CD4-positive, alpha-beta T cell treated with Interleukin-4 for 4 hours (primary cell): ENCODE data around the gene SLC6A12.
"Not testable (repeated sequence)": the region's sequence is repeated elsewhere in the genome, so short reads cannot be mapped to it uniquely, and the experiment has no call there.

Experiments used
- DNase-seq: peaks from one replicate; pipeline ENCODE4 v3.0.0-alpha.2; 2020

The SLC6A12 gene

DNA sequence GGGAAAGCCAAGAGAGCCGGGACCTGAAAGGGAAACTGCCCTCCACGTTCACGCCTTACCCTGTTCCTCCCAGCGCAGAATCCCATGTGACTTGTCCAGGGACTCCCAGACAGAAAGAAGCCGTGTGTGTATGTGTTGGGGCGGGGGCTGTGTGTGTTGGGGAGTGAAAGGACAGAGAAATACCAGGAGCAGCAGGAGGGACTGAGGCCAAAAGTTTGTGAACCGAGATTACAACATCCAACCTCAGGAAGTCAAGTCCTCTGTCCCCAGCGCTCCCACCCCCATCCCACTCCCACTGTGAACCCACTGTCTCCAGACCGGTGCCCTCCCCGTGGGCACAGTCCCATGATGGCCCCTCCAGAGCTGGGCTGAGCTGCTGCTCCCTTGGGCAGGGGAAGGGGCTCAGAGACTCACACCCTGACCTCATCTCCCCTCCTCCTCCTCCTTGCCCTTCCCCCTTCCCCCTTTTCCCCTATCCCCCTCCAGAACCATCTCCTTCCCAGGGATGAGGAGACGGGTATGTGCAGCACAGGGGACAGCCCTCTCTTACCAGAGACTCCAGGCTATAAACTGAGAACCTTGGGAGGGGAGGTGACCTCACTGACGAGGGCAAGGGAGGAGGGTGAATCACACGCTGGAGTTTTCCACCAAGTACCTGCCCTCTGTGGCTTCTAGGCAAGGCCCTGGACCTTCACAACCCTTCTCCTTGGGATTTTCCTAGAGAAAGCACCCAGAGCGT lies at the start of gene SLC6A12:
SLC6A12 (minus strand) TSS at position 155 of the 739 bp plus-strand sequence. CDS start 4,171 bp downstream, outside the sequence.
- no peak for DNase-seq

DNA sequence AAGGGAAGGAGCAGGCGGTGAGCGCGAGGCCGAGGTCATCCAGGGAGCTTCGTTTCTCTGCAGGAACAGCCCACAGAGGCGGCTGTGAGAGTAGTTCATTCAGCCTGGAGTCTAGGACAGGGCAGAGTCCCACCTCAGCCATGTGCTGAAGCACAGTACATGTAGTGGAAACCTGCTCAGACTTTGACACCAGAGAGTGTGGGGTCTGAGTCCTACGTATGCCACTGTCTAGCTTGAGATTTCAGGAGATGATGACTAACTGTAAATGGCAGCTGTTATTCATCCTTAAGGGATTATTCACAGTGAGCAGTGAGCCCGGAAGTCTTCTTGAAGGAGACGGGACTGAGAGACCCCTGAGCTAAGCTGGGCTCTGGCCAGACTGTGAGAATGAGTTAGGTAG lies 49.6 kb upstream of the SLC6A12 start:
- DNase-seq = no peak

- DNase-seq = no peak
These were observed 48.9 kb upstream of the SLC6A12 start, which contains the start of gene SLC6A13 for GRCh38 chr12:262817-263216. SLC6A13 (minus strand) TSS chr12:262836; CDS start chr12:260052, 2,784 bp downstream.

GRCh38 chr12:262113-262512 lies 48.2 kb upstream of the SLC6A12 start:
- DNase-seq = no peak

GRCh38 chr12:257521-258321 lies 43.8 kb upstream of the SLC6A12 start:
- DNase-seq = no peak

- DNase-seq = no peak
These were observed 43.0 kb upstream of the SLC6A12 start for GRCh38 chr12:256958-257357.

GRCh38 chr12:256225-256624 lies 42.3 kb upstream of the SLC6A12 start:
- DNase-seq = no peak

DNA sequence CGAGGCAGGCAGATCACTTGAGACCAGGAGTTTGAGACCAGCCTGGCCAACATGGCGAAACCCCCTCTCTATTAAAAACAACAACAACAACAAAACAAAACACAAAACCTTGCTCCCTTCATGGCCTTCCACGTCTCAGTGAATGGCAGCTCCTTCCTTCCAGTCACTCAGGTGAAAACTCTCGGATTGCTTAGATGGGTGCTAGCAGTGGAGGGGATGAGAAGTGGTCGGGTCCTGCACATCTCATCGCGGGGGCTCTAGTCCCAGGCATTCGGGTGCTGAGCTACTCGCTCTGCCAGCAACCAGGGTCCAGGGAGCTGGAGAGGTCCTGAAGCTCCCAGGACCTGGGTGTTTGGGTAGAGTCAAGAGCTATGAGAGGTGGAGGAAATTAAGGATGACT lies 41.0 kb upstream of the SLC6A12 start:
- DNase-seq = no peak

GRCh38 chr12:254039-254438 lies 40.1 kb upstream of the SLC6A12 start:
- no peak for DNase-seq

GRCh38 chr12:253116-253831 lies 39.3 kb upstream of the SLC6A12 start:
- no peak for DNase-seq

GRCh38 chr12:252636-253035 lies 38.7 kb upstream of the SLC6A12 start:
- no peak for DNase-seq

DNA sequence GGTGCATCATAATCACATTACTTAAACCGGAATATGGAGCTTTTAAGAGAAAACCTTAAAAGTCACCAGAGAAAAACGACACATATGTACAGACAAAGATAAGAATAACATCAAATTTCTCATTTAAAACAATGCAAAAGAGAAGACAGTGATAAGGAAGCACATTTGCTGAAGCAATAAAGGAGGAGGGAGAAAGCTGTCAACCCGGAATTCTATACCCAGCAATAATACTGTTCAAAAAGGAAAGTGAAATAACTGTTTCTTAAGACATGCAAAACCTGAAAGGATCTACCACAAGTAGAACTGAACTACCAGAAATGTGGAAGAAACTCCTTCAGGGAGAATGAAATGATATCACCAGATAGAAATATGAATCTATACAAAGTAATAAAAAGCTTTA lies 33.3 kb upstream of the SLC6A12 start:
- no peak for DNase-seq

DNA sequence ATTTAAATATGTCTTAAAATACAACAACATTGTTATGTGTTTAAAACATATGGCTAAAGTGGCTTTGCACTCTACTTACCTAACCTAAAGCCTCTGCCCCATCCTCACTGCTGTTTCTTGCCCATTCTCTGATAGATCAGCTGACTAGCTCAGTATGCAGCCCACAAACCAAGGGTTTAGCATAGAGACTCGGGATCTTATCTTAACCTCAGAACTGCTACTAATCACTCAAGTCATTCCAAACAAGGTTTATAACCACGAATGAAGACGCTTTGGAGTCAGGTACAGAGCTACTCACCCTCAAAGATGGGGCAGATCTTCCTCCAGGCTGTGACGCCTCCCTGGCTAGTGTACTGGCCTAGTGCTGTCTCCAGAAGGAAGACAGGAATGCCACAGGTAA lies 29.4 kb upstream of the SLC6A12 start:
- no peak for DNase-seq

DNA sequence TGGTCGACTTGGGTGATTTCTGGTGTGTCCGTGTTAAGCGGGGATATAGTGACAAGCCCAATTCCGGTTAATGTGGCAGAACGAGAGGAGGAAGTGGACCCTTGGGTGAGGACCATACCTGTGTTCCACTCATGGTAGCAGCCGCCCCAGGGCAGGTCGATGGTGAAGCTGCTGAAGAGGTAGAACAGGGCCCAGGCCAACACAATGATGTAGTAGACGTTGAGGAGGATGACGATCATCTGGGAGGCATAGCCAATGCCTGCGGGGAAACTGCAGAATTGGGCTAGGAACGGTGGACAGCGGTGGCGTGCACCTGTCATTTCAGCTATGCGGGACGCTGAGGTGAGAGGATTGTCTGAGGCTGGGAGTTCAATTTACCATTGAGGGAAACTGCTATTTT lies 28.5 kb upstream of the SLC6A12 start:
- DNase-seq = no peak

DNA sequence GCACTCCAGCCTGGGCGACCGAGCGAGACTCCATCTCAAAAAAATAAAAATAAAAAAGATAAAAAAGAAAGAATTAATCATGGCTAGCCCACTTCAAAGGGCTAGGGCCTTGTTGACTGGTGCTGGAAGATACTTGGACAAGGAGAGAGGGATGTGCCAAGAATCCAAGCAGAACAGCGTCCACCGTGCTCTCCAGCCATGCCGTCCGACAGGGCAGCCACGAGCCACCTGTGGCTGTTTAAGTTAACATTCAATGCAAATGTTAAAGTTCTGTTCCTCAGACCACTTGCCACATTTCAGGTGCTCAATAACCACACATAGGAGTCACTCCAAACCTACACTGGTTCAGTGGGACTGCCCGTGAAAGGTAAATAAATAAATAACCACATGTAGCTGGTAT lies 27.3 kb upstream of the SLC6A12 start:
- DNase-seq = no peak

DNA sequence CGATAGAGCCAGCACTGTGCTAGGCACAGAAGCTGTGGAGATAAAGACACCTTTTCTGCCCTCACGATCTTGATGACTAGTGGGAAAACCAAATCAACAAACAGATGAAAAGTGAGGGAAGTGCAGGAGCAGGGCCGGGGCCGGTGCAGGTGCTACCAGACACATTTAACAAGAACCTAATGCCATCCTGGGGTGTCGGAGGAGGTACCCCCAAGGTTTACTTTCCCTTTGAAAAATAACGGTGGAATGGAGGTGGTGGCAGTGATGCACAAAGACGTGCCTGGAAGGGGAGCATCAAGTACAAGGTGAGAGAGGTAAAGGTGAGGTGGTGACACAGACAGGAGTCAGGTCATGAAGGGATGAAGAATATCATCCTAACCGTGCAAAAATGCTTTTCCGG lies 26.6 kb upstream of the SLC6A12 start:
- DNase-seq = no peak

GRCh38 chr12:238736-239398 lies 24.9 kb upstream of the SLC6A12 start:
- no peak for DNase-seq

DNA sequence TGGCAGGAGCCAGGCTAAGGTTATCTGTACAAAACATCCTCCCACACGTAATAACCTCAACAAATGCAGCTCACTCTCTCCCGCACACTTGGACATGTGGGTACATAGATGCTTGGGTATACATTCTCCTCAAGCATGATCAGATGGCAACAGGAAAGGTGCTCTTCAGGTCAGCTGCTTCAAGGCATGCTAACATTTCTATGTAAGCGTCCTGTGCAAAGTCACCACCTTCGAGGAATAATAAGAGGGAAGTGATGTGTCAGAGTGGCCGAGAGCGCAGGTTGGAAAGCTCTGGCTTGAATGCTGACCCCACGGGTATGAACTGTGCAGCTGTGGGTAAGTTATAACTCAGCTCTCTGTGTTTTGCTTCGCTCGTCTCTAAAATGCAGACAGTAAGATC lies 24.2 kb upstream of the SLC6A12 start:
- no peak for DNase-seq

DNA sequence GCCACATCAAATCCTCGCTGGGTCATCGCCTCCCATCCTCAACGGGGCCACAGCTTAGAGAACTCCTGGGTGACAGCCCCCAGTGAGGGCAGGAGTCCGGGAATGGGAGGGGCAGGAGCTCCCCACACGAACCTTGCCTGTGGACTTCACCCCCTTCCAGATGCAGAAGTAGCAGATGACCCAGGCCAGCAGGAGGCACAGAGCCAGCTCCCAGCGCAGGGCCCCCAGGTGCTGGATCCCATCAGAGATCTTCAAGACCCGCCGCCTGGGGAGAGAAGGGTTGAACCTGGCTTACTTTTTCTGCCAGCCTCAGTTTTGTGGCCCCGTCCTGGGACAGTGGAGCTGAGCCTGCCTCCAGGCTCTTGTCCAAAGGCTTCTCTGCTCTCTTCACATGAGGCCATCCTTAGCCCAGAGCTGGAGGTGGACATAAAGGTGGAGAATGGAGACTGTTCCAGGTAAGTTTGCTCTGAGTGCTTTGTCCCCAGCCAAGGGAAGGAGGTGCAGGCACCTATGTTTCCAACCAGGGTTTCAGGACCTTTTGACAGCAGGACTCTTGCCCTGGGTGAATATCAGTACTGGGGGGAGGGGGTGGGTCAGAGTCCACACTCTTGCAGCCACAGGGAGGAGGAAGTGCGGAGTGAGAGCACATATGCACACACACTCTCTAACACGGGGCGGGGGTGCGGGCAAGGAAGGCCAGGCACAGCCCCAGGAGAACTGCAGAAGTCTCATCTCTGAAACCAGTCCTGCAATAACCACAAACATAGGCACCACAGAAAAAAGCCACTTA lies 23.3 kb upstream of the SLC6A12 start:
- DNase-seq = no peak

- no peak for DNase-seq
These were observed 22.5 kb upstream of the SLC6A12 start for GRCh38 chr12:236445-236844.

DNA sequence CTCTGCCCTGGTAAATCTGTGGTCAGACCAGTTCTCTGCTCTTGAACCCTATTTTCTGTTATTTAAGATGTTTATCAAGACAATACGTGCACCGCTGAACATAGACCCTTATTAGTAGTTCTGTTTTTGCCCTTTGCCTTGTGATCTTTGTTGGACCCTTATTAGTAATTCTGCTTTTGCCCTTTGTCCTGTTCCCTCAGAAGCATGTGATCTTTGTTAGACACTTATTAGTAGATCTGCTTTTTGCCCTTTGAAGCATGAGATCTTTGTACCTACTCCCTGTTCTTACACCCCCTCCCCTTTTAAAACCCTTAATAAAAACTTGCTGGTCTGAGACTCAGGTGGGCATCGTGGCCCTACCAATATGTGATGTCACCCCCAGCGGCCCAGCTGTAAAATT lies 22.0 kb upstream of the SLC6A12 start:
- DNase-seq = not testable (repeated sequence)

- no peak for DNase-seq
These were observed 21.0 kb upstream of the SLC6A12 start for GRCh38 chr12:234891-235415.
